Adrenal gland (tissue), 12 donors: ENCODE data around the gene NME7. TPM values are rescaled to one million over a fixed set of nuclear protein-coding genes. Genes with fewer than 3 reads are reported as not detected.
"Not testable (repeated sequence)": the region's sequence is repeated elsewhere in the genome, so short reads cannot be mapped to it uniquely, and the experiment has no call there.

Experiments used
- DNase-seq, 7 donors: peaks; one replicate each; pipeline ENCODE4 v3.0.0-alpha.2; 2019 to 2020
- H3K27ac ChIP-seq, 5 donors: fragments of 200-600 bp; sonication (generic) in 4 of 5; 1 replicate in 3 of 5; 2 replicates in 2 of 5; pipeline versions ENCODE4 v1.5.1 to v1.8.0; 2016 to 2020; ENCODE audit warnings: mild to moderate bottlenecking in 1 of 5
- H3K27me3 ChIP-seq: fragments of 200-600 bp; 2 replicates; pipeline ENCODE4 v1.8.0; 2021
- H3K36me3 ChIP-seq, 2 donors: fragments of 200-600 bp; replicated peaks in 1 of 2; 1 replicate in 1 of 2; 2 replicates in 1 of 2; pipeline versions ENCODE4 v1.5.1 to v1.8.0; 2018 to 2022
- H3K4me1 ChIP-seq, 2 donors: fragments of 200-600 bp; replicated peaks in 1 of 2; 1 replicate in 1 of 2; 2 replicates in 1 of 2; pipeline versions ENCODE4 v1.5.1 to v1.8.0; 2018 to 2021
- H3K4me3 ChIP-seq, 4 donors: fragments of 200-600 bp; sonication (generic) in 3 of 4; one replicate each; pipeline ENCODE4 v1.5.1; 2016 to 2018
- H3K9me3 ChIP-seq, 3 donors: fragments of 200-600 bp; sonication (generic) in 1 of 3; replicated peaks in 1 of 3; 1 replicate in 2 of 3; 2 replicates in 1 of 3; pipeline versions ENCODE4 v1.5.1 to v1.8.0; 2016 to 2021
- CTCF ChIP-seq, 6 experiments: fragments of 450-650 bp in 4 of 6; fragments of 200-600 bp in 2 of 6; sonication (generic) in 1 of 6; IDR thresholded peaks; 1 replicate in 5 of 6; 2 replicates in 1 of 6; pipeline versions ENCODE4 v1.5.1 to v1.8.0; 2016 to 2021; ENCODE audit warnings: antibody characterized with exemption in 6 of 6, mild to moderate bottlenecking in 2 of 6, moderate library complexity in 1 of 6
- POLR2A ChIP-seq, 2 donors: fragments of 450-650 bp; IDR thresholded peaks; one replicate each; pipeline ENCODE4 v1.6.1; 2017; ENCODE audit warnings: antibody characterized with exemption in 2 of 2, mild to moderate bottlenecking in 2 of 2, moderate library complexity in 1 of 2
- WGBS, 4 donors: extraction: QIAGEN DNeasy Blood & Tissue Kit in 2 of 4; methylation state at CpG; one replicate each; pipeline versions ENCODE4 v1.1.5 to v1.1.7; 2013 to 2017; 5-methylcytosine and 5-hydroxymethylcytosine counted together
- intact Hi-C, 2 donors: fragments of 100-400 bp; cut with DNase I; formaldehyde crosslinking; loops; one replicate each; pipeline versions ENCODE4 v1.14.1 to v1.15.0; 2022 to 2023
- polyA plus RNA-seq, 3 donors: library from polyadenylated mRNA; stranded (reverse); fragments of 200-250 nt in 2 of 3; fragments of 350-450 nt in 1 of 3; fragmentation: Illumina TruSeq in 1 of 3; extraction: RNeasy Lipid Tissue Mini Kit (QIAGEN cat#74804) in 1 of 3; gene quantifications; one replicate each; pipeline ENCODE4 v1.2.3, GENCODE V29; 2013 to 2014
- total RNA-seq, 9 donors: library from RNA; depleted of rRNA in 4 of 9; stranded (reverse); fragments of >200 nt in 4 of 9; fragments of 120-200 nt in 1 of 9; fragmentation: NEBNext Ultra II Directional in 1 of 9; extraction: Animal tissue kit (Norgen Biotek cat#: 25700) in 1 of 9; gene quantifications; one replicate each; pipeline versions ENCODE4 v1.1.0 to v1.2.4, GENCODE V29; 2013 to 2023
- donor health status: healthy with polysubstance abuse.
- donor health status: Bipolar disorder and iron deficiency.
- donor health status: DM: yes; HTN: yes; CAD: no.
- donor health status: DM: no; HTN: no; CAD: no.
- donor health status: DM: no; HTN: no; CAD: no.
- donor health status: DM: yes; HTN: yes; CAD: no.

The NME7 gene
- total and polyA plus RNA-seq, 12 donors: 3.3 to 41.4 (median 15.6) TPM

GRCh38 chr1:169345511-169345910 is 22.1 kb downstream of the NME7 start:
- 96 to 100% (median 98%) methylated on average over 1 of the region's 1 CpG for WGBS, 4 donors
- intact Hi-C loops: loop anchor here (5.0 to 10.0 kb wide), 3 partner anchors 241 to 743 kb away; partner anchors contain the start of gene ATP1B1 (in 1 of the 2)
- Histone ChIP-seq H3K27ac (no peak overlapping the region), H3K27me3 (no peaks in the 10 kb centered on the region), H3K9me3 (no peaks in the 10 kb centered on the region), H3K4me3 (no peak overlapping the region), H3K4me1 (peaks cover 0 to 6% of the 10 kb centered on the region in 2 donors), H3K36me3 (no peaks in the 10 kb centered on the region)
- no peak for DNase-seq
- no peak for TF ChIP-seq CTCF (IDR thresholded peaks at IDR 0.05)
- TF ChIP-seq POLR2A (IDR thresholded peaks at IDR 0.05): no peak

- WGBS, 4 donors: 85 to 95% (median 88%) methylated on average over 3 of the region's 3 CpGs
- not testable (repeated sequence) for DNase-seq, H3K36me3 ChIP-seq, H3K4me3 ChIP-seq, H3K27me3 ChIP-seq, H3K4me1 ChIP-seq, H3K27ac ChIP-seq, H3K9me3 ChIP-seq
- intact Hi-C loops: loop anchor here (10.0 kb wide), 2 partner anchors 237 to 737 kb away; partner anchors contain the start of gene ATP1B1 (in 1 of the 2)
These were observed 25.5 kb downstream of the NME7 start for GRCh38 chr1:169342096-169342495.

GRCh38 chr1:169340882-169341281 is 26.7 kb downstream of the NME7 start:
- H3K27ac ChIP-seq: no peak overlapping the region
- H3K27me3 ChIP-seq: no peaks in the 10 kb centered on the region
- H3K36me3 ChIP-seq: no peaks in the 10 kb centered on the region
- intact Hi-C loops: loop anchor here (10.0 kb wide), 2 partner anchors 236 to 736 kb away; partner anchors contain the start of gene ATP1B1 (in 1 of the 2)
- no peak for DNase-seq
- TF ChIP-seq CTCF (IDR thresholded peaks at IDR 0.05): no peak
- no peak for TF ChIP-seq POLR2A (IDR thresholded peaks at IDR 0.05)
- peaks cover 0 to 9% of the 10 kb centered on the region in 2 donors for H3K4me1 ChIP-seq
- H3K9me3 ChIP-seq: no peaks in the 10 kb centered on the region
- 87 to 99% (median 97%) methylated on average over 5 of the region's 5 CpGs for WGBS, 4 donors
- no peak overlapping the region for H3K4me3 ChIP-seq

GRCh38 chr1:169339773-169340172 is 27.8 kb downstream of the NME7 start:
- Histone ChIP-seq H3K27me3 (no peaks in the 10 kb centered on the region), H3K36me3 (no peaks in the 10 kb centered on the region), H3K4me3 (no peak overlapping the region), H3K9me3 (no peaks in the 10 kb centered on the region), H3K4me1 (peaks cover 0 to 9% of the 10 kb centered on the region in 2 donors), H3K27ac (no peak overlapping the region)
- no peak for DNase-seq
- intact Hi-C loops: loop anchor here (10.0 kb wide), 2 partner anchors 235 to 735 kb away; partner anchors contain the start of gene ATP1B1 (in 1 of the 2)
- TF ChIP-seq POLR2A (IDR thresholded peaks at IDR 0.05) (no peak), CTCF (IDR thresholded peaks at IDR 0.05) (no peak)

GRCh38 chr1:169338617-169339016 is 29.0 kb downstream of the NME7 start:
- H3K4me1 ChIP-seq: peaks cover 0 to 14% of the 10 kb centered on the region in 2 donors
- intact Hi-C loops: no loop called here
- TF ChIP-seq POLR2A (IDR thresholded peaks at IDR 0.05): no peak
- no peak for TF ChIP-seq CTCF (IDR thresholded peaks at IDR 0.05)
- H3K4me3 ChIP-seq: no peak overlapping the region
- H3K27me3 ChIP-seq: no peaks in the 10 kb centered on the region
- 58 to 65% (median 59%) methylated on average over 2 of the region's 2 CpGs for WGBS, 4 donors
- no peaks in the 10 kb centered on the region for H3K9me3 ChIP-seq
- no peak for DNase-seq
- no peak overlapping the region for H3K27ac ChIP-seq
- no peaks in the 10 kb centered on the region for H3K36me3 ChIP-seq

GRCh38 chr1:169336947-169337715 is 30.5 kb downstream of the NME7 start:
- peaks cover 0 to 16% of the 10 kb centered on the region in 2 donors for H3K4me1 ChIP-seq
- H3K27ac ChIP-seq, DNase-seq, H3K4me3 ChIP-seq, H3K36me3 ChIP-seq, H3K9me3 ChIP-seq, intact Hi-C loops, H3K27me3 ChIP-seq: not testable (repeated sequence)
- WGBS, 4 donors: 97 to 100% (median 98%) methylated on average over 7 to 35 of the region's 35 CpGs

- peaks cover 0 to 14% of the 10 kb centered on the region in 2 donors for H3K4me1 ChIP-seq
- intact Hi-C loops, H3K27me3 ChIP-seq, H3K9me3 ChIP-seq, DNase-seq, H3K4me3 ChIP-seq, H3K36me3 ChIP-seq, H3K27ac ChIP-seq: not testable (repeated sequence)
- WGBS, 4 donors: 93 to 98% (median 96%) methylated on average over 3 of the region's 3 CpGs
These were observed 32.9 kb downstream of the NME7 start for GRCh38 chr1:169334727-169335126.
